Testis (tissue), 2 donors: ENCODE results near the gene GAB2.

Experiments used
- POLR2A ChIP-seq: fragments of 450-650 bp; IDR thresholded peaks from one replicate; pipeline ENCODE4 v1.6.1; 2017; ENCODE audit warnings: antibody characterized with exemption, mild to moderate bottlenecking, moderate library complexity
- TF ChIP-seq, protein P1 (sequence below), 3 experiments: fragments of 450-650 bp in 2 of 3; fragments of 200-600 bp in 1 of 3; sonication (generic) in 1 of 3; IDR thresholded peaks; one replicate each; pipeline ENCODE4 v1.5.1; 2016 to 2019; ENCODE audit warnings: antibody characterized with exemption in 3 of 3, mild to moderate bottlenecking in 2 of 3, moderate library complexity in 1 of 3

DNA sequence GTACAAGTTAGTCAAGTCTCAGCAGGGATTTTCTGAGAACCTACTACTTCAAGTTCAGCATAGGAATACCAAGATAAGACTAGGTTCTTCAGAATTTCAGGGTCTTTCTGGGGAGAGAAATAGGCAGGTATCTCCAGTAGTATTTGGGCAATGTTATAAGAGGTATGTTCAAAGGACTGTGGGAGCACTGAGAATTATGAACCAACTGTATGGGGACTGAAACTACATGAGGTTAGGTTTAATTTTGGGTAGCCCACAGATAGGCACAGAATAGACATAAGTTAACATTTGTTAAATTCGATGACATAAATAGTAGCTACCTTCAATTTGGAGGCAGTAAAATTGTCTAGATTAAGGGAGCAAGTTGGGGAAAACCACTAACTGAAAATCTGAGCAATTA, 9.2 kb upstream of the GAB2 start:
- TF ChIP-seq, protein P1, sequence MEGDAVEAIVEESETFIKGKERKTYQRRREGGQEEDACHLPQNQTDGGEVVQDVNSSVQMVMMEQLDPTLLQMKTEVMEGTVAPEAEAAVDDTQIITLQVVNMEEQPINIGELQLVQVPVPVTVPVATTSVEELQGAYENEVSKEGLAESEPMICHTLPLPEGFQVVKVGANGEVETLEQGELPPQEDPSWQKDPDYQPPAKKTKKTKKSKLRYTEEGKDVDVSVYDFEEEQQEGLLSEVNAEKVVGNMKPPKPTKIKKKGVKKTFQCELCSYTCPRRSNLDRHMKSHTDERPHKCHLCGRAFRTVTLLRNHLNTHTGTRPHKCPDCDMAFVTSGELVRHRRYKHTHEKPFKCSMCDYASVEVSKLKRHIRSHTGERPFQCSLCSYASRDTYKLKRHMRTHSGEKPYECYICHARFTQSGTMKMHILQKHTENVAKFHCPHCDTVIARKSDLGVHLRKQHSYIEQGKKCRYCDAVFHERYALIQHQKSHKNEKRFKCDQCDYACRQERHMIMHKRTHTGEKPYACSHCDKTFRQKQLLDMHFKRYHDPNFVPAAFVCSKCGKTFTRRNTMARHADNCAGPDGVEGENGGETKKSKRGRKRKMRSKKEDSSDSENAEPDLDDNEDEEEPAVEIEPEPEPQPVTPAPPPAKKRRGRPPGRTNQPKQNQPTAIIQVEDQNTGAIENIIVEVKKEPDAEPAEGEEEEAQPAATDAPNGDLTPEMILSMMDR (IDR thresholded peaks at IDR 0.05): no peak
- TF ChIP-seq POLR2A: no peak
